ENCODE results near the gene PTPN14.

PTPN14 gene

DNA sequence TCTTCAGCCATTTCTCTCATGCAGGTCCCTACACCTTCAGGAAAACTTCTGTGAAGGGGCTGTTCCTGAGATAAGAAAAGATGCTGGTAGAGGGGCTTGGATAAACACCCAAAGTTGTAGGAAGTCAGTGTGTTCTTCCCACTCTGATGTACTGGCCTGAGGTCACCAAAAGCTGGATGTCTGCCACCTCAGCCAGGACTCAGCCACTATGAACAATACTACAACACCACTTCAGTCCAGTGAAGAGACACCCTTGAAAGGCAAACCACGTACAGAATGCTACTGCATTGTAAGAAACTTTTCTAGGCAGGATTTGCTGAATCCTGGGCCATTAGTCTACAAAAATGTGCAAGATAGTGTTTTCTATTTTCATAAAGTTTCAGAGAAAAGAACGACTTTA lies 2.4 kb downstream of the PTPN14 start:
- ATAC-seq = no peak
- TF ChIP-seq, protein P1, sequence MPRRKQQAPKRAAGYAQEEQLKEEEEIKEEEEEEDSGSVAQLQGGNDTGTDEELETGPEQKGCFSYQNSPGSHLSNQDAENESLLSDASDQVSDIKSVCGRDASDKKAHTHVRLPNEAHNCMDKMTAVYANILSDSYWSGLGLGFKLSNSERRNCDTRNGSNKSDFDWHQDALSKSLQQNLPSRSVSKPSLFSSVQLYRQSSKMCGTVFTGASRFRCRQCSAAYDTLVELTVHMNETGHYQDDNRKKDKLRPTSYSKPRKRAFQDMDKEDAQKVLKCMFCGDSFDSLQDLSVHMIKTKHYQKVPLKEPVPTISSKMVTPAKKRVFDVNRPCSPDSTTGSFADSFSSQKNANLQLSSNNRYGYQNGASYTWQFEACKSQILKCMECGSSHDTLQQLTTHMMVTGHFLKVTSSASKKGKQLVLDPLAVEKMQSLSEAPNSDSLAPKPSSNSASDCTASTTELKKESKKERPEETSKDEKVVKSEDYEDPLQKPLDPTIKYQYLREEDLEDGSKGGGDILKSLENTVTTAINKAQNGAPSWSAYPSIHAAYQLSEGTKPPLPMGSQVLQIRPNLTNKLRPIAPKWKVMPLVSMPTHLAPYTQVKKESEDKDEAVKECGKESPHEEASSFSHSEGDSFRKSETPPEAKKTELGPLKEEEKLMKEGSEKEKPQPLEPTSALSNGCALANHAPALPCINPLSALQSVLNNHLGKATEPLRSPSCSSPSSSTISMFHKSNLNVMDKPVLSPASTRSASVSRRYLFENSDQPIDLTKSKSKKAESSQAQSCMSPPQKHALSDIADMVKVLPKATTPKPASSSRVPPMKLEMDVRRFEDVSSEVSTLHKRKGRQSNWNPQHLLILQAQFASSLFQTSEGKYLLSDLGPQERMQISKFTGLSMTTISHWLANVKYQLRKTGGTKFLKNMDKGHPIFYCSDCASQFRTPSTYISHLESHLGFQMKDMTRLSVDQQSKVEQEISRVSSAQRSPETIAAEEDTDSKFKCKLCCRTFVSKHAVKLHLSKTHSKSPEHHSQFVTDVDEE (CRISPR knock-in tag; IDR thresholded peaks at IDR 0.05) = no peak
- TF ChIP-seq CSDC2 (CRISPR knock-in tag; IDR thresholded peaks at IDR 0.05) (no peak), OSR1 (CRISPR knock-in tag; IDR thresholded peaks at IDR 0.05) (no peak), ISL1 (CRISPR knock-in tag; IDR thresholded peaks at IDR 0.05) (no peak), ZC3H10 (CRISPR knock-in tag; IDR thresholded peaks at IDR 0.05) (no peak), TCF4 (CRISPR knock-in tag; IDR thresholded peaks at IDR 0.05; ENCODE audit: borderline replicate concordance) (no peak), ZNF8 (CRISPR knock-in tag; IDR thresholded peaks at IDR 0.05) (no peak), GLIS3 (CRISPR knock-in tag; IDR thresholded peaks at IDR 0.05) (no peak), RARB (CRISPR knock-in tag; IDR thresholded peaks at IDR 0.05) (no peak), ARNTL (CRISPR knock-in tag; IDR thresholded peaks at IDR 0.05; ENCODE audit: borderline replicate concordance, low read depth) (no peak), BACH2 (CRISPR knock-in tag; IDR thresholded peaks at IDR 0.05; ENCODE audit: borderline replicate concordance) (no peak), ZFP30 (CRISPR knock-in tag; IDR thresholded peaks at IDR 0.05) (no peak), ZNF565 (CRISPR knock-in tag; conservative IDR thresholded peaks at IDR 0.05; ENCODE audit: low read depth) (no peak), ESRRG (CRISPR knock-in tag; IDR thresholded peaks at IDR 0.05) (no peak), SNAI2 (CRISPR knock-in tag; IDR thresholded peaks at IDR 0.05) (no peak), PATZ1 (CRISPR knock-in tag; IDR thresholded peaks at IDR 0.05; ENCODE audit: borderline replicate concordance) (no peak), PPARA (CRISPR knock-in tag; IDR thresholded peaks at IDR 0.05; ENCODE audit: borderline replicate concordance) (no peak)
- TF ChIP-seq, protein P2, sequence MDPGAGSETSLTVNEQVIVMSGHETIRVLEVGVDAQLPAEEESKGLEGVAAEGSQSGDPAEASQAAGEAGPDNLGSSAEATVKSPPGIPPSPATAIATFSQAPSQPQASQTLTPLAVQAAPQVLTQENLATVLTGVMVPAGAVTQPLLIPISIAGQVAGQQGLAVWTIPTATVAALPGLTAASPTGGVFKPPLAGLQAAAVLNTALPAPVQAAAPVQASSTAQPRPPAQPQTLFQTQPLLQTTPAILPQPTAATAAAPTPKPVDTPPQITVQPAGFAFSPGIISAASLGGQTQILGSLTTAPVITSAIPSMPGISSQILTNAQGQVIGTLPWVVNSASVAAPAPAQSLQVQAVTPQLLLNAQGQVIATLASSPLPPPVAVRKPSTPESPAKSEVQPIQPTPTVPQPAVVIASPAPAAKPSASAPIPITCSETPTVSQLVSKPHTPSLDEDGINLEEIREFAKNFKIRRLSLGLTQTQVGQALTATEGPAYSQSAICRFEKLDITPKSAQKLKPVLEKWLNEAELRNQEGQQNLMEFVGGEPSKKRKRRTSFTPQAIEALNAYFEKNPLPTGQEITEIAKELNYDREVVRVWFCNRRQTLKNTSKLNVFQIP (CRISPR knock-in tag; IDR thresholded peaks at IDR 0.05; ENCODE audit: borderline replicate concordance, low read depth) = no peak
- TF ChIP-seq, protein P3, sequence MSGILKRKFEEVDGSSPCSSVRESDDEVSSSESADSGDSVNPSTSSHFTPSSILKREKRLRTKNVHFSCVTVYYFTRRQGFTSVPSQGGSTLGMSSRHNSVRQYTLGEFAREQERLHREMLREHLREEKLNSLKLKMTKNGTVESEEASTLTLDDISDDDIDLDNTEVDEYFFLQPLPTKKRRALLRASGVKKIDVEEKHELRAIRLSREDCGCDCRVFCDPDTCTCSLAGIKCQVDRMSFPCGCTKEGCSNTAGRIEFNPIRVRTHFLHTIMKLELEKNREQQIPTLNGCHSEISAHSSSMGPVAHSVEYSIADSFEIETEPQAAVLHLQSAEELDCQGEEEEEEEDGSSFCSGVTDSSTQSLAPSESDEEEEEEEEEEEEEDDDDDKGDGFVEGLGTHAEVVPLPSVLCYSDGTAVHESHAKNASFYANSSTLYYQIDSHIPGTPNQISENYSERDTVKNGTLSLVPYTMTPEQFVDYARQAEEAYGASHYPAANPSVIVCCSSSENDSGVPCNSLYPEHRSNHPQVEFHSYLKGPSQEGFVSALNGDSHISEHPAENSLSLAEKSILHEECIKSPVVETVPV (CRISPR knock-in tag; IDR thresholded peaks at IDR 0.05) = no peak
- TF ChIP-seq, protein P4, sequence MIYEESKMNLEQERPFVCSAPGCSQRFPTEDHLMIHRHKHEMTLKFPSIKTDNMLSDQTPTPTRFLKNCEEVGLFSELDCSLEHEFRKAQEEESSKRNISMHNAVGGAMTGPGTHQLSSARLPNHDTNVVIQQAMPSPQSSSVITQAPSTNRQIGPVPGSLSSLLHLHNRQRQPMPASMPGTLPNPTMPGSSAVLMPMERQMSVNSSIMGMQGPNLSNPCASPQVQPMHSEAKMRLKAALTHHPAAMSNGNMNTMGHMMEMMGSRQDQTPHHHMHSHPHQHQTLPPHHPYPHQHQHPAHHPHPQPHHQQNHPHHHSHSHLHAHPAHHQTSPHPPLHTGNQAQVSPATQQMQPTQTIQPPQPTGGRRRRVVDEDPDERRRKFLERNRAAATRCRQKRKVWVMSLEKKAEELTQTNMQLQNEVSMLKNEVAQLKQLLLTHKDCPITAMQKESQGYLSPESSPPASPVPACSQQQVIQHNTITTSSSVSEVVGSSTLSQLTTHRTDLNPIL (CRISPR knock-in tag; IDR thresholded peaks at IDR 0.05; ENCODE audit: low read depth) = no peak

DNA sequence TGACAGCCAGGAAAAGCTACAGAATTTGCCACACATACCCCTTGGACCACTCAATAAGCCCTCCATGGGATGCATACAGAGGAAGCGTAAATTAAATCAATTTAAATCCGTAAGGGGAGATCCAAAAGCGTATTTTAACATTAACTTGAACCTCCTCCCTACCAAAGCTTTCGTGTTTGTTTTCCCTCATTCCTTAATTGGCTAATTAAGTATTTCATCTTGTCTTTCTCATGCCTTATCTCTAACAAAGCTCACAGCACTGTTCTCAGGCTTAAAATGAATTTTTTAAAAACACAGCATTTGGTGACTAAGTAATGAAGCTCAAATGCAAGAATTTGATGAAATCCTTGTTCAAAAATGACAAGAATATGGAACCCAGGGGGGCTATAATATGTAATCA lies 3.1 kb downstream of the PTPN14 start:
- no peak for ATAC-seq
- TF ChIP-seq ZFP3 (CRISPR knock-in tag; IDR thresholded peaks at IDR 0.05) (no peak), RARB (CRISPR knock-in tag; IDR thresholded peaks at IDR 0.05) (no peak), ZNF70 (CRISPR knock-in tag; IDR thresholded peaks at IDR 0.05) (no peak), GLIS3 (CRISPR knock-in tag; IDR thresholded peaks at IDR 0.05) (no peak), OSR1 (CRISPR knock-in tag; IDR thresholded peaks at IDR 0.05) (no peak), ZNF565 (CRISPR knock-in tag; conservative IDR thresholded peaks at IDR 0.05; ENCODE audit: low read depth) (no peak), PPARA (CRISPR knock-in tag; IDR thresholded peaks at IDR 0.05; ENCODE audit: borderline replicate concordance) (no peak), TOX (CRISPR knock-in tag; IDR thresholded peaks at IDR 0.05; ENCODE audit: borderline replicate concordance) (no peak)
- TF ChIP-seq, protein P4 (CRISPR knock-in tag; IDR thresholded peaks at IDR 0.05; ENCODE audit: low read depth) = no peak
- TF ChIP-seq, protein P2 (CRISPR knock-in tag; IDR thresholded peaks at IDR 0.05; ENCODE audit: borderline replicate concordance, low read depth) = no peak
- TF ChIP-seq, protein P1 (CRISPR knock-in tag; IDR thresholded peaks at IDR 0.05) = no peak
- TF ChIP-seq, protein P3 (CRISPR knock-in tag; IDR thresholded peaks at IDR 0.05) = no peak

All from SK-N-SH treated with all-trans-retinoic acid at 6 μM for 48 hours (cell line).